Measurements from ENCODE around the gene SUMF2. TPM values are rescaled to one million over a fixed set of nuclear protein-coding genes. Genes with fewer than 3 reads are reported as not detected.
"Not testable (repeated sequence)": the region's sequence is repeated elsewhere in the genome, so short reads cannot be mapped to it uniquely, and the experiment has no call there.

SUMF2 gene
- total RNA-seq, 2 experiments from 2014 or later: 144 to 145 TPM

GRCh38 chr7:56051339-56052191 lies 12.5 kb upstream of the SUMF2 start, which contains the start of the genes CCT6A and PSPH:
CCT6A (plus strand) TSS chr7:56051765; CDS start chr7:56051849, 84 bp downstream.
PSPH (minus strand) TSS chr7:56051444; CDS start chr7:56021212, 30,232 bp downstream.
- ChIA-PET CTCF (interaction anchor here (1.0 to 1.2 kb wide), 3 partner anchors 9 to 15 kb away, joined by 3 to 4 read pairs (median 3); partner anchors contain the start of gene SUMF2), POLR2A (interaction anchor here (0.9 to 1.9 kb wide), 8 partner anchors 8 to 54 kb away, joined by 3 to 24 read pairs (median 4); partner anchors contain the start of genes CHCHD2 and SUMF2)

GRCh38 chr7:56053379-56053778 lies 10.7 kb upstream of the SUMF2 start:
- CTCF ChIA-PET: interaction anchor here (0.6 kb wide), 1 partner anchor 105 kb away, joined by 3 read pairs; no protein-coding TSS in a partner anchor
- POLR2A ChIA-PET: no interaction called here

GRCh38 chr7:56053993-56054392 lies 10.1 kb upstream of the SUMF2 start:
- ChIA-PET CTCF (interaction anchor here (0.6 kb wide), 1 partner anchor 105 kb away, joined by 3 read pairs; no protein-coding TSS in a partner anchor), POLR2A (no interaction called here)

- ChIA-PET CTCF (no interaction called here), POLR2A (interaction anchor here (0.8 to 1.2 kb wide), 2 partner anchors 11 kb away, joined by 3 to 4 read pairs; partner anchors contain the start of genes CCT6A and PSPH)
Observed at GRCh38 chr7:56062382-56062781, 1.7 kb upstream of the SUMF2 start.

- ChIA-PET CTCF (no interaction called here), POLR2A (no interaction called here)
Observed at GRCh38 chr7:56063500-56063881, 595 bp upstream of the SUMF2 start.

GRCh38 chr7:56066376-56066775 lies 2.3 kb downstream of the SUMF2 start:
- CTCF ChIA-PET: interaction anchor here (1.3 to 2.0 kb wide), 2 partner anchors 8 to 102 kb away, joined by 4 to 8 read pairs; partner anchors contain the start of gene NIPSNAP2
- POLR2A ChIA-PET: not testable (repeated sequence)

GRCh38 chr7:56074371-56074791 lies 10.3 kb downstream of the SUMF2 start:
- CTCF ChIA-PET: interaction anchor here (0.7 to 3.0 kb wide), 11 partner anchors 8 to 432 kb away, joined by 3 to 16 read pairs (median 5); partner anchors contain the start of gene PHKG1
- POLR2A ChIA-PET: interaction anchor here (0.6 to 1.3 kb wide), 3 partner anchors 23 to 74 kb away, joined by 3 to 5 read pairs (median 4); partner anchors contain the start of gene PSPH

GRCh38 chr7:56077681-56078080 lies 13.6 kb downstream of the SUMF2 start:
- ChIA-PET CTCF (no interaction called here), POLR2A (no interaction called here)

- ChIA-PET POLR2A (no interaction called here), CTCF (no interaction called here)
Observed at GRCh38 chr7:56078196-56078595, 14.1 kb downstream of the SUMF2 start.

- ChIA-PET POLR2A (no interaction called here), CTCF (no interaction called here)
Observed at GRCh38 chr7:56079450-56080185, 15.5 kb downstream of the SUMF2 start.

- CTCF ChIA-PET, POLR2A ChIA-PET: not testable (repeated sequence)
Observed at GRCh38 chr7:56080726-56081435, 16.8 kb downstream of the SUMF2 start.

GRCh38 chr7:56081626-56082340 lies 17.7 kb downstream of the SUMF2 start:
- ChIA-PET POLR2A (no interaction called here), CTCF (no interaction called here)

- ChIA-PET CTCF (interaction anchor here (1.2 kb wide), 1 partner anchor 8 kb away, joined by 4 read pairs; no protein-coding TSS in a partner anchor), POLR2A (no interaction called here)
Observed at GRCh38 chr7:56083150-56083785, 19.2 kb downstream of the SUMF2 start.

GRCh38 chr7:56086761-56087160 lies 22.7 kb downstream of the SUMF2 start:
- CTCF ChIA-PET: no interaction called here
- POLR2A ChIA-PET: interaction anchor here (0.6 kb wide), 1 partner anchor 20 kb away, joined by 3 read pairs; the partner anchor contains the start of gene CHCHD2

GRCh38 chr7:56087445-56087844 lies 23.4 kb downstream of the SUMF2 start:
- ChIA-PET POLR2A (interaction anchor here (0.6 kb wide), 1 partner anchor 19 kb away, joined by 3 read pairs; the partner anchor contains the start of gene CHCHD2), CTCF (no interaction called here)

- ChIA-PET POLR2A (no interaction called here), CTCF (interaction anchor here (2.5 kb wide), 1 partner anchor 17 kb away, joined by 7 read pairs; no protein-coding TSS in a partner anchor)
Observed at GRCh38 chr7:56091591-56091990, 27.5 kb downstream of the SUMF2 start.

GRCh38 chr7:56092388-56092787 lies 28.3 kb downstream of the SUMF2 start:
- CTCF ChIA-PET: interaction anchor here (2.5 kb wide), 1 partner anchor 18 kb away, joined by 7 read pairs; no protein-coding TSS in a partner anchor
- POLR2A ChIA-PET: not testable (repeated sequence)

All from activated CD8-positive, alpha-beta memory T cell treated with anti-CD3 and anti-CD28 coated beads for 36 hours (primary cell).